Heart right ventricle (tissue), 16 donors: Measurements from ENCODE around the gene RASSF7. TPM values are rescaled to one million over a fixed set of nuclear protein-coding genes. Genes with fewer than 3 reads are reported as not detected.

Experiments used
- ATAC-seq, 8 donors: fragments of 200-7000 bp; cut with Tn5 transposase; one replicate each; pipeline ENCODE4 v1.9.1; 2020; ENCODE audit warnings: mild to moderate bottlenecking in 8 of 8, moderate library complexity in 8 of 8, moderate number of reproducible peaks in 1 of 8
- DNase-seq, 2 donors: peaks; one replicate each; pipeline ENCODE4 v3.0.0-alpha.2; 2020
- H3K27ac ChIP-seq, 10 donors: fragments of 200-600 bp; sonication (generic) in 2 of 10; one replicate each; pipeline versions ENCODE4 v1.5.0 to v1.8.0; 2020 to 2022; ENCODE audit warnings: mild to moderate bottlenecking in 3 of 10
- H3K27me3 ChIP-seq, 7 donors: fragments of 200-600 bp; one replicate each; pipeline ENCODE4 v1.8.0; 2021 to 2022; ENCODE audit warnings: mild to moderate bottlenecking in 2 of 7
- H3K36me3 ChIP-seq, 9 donors: fragments of 200-600 bp; sonication (generic) in 1 of 9; one replicate each; pipeline versions ENCODE4 v1.5.0 to v1.8.0; 2020 to 2022; ENCODE audit warnings: mild to moderate bottlenecking in 2 of 9
- H3K4me1 ChIP-seq, 9 donors: fragments of 200-600 bp; sonication (generic) in 1 of 9; one replicate each; pipeline versions ENCODE4 v1.5.0 to v1.8.0; 2020 to 2022; ENCODE audit warnings: mild to moderate bottlenecking in 4 of 9
- H3K4me3 ChIP-seq, 10 donors: fragments of 200-600 bp; sonication (generic) in 2 of 10; one replicate each; pipeline versions ENCODE4 v1.5.0 to v1.8.0; 2020 to 2022; ENCODE audit warnings: mild to moderate bottlenecking in 7 of 10, moderate library complexity in 2 of 10
- H3K9me3 ChIP-seq, 11 donors: fragments of 200-600 bp in 10 of 11; sonication (generic) in 2 of 11; one replicate each; pipeline versions ENCODE4 v1.5.0 to v1.8.0; 2013 to 2022; ENCODE audit warnings: mild to moderate bottlenecking in 2 of 11, control low read depth in 1 of 11, moderate library complexity in 1 of 11
- CTCF ChIP-seq, 9 donors: fragments of 200-600 bp; sonication (generic) in 2 of 9; IDR thresholded peaks; one replicate each; pipeline versions ENCODE4 v1.5.0 to v1.8.0; 2021 to 2022; ENCODE audit warnings: antibody characterized with exemption in 9 of 9, mild to moderate bottlenecking in 5 of 9, moderate library complexity in 1 of 9
- WGBS, 2 donors: extraction: QIAGEN DNeasy Blood & Tissue Kit; methylation state at CpG; one replicate each; pipeline ENCODE4 v1.1.7; 2013; ENCODE audit warnings: inconsistent platforms in 1 of 2; 5-methylcytosine and 5-hydroxymethylcytosine counted together
- intact Hi-C, 10 donors: fragments of 100-400 bp; cut with DNase I; formaldehyde crosslinking; loops; one replicate each; pipeline versions ENCODE4 v1.11.1 to v1.14.2; 2022
- polyA plus RNA-seq, 2 donors: library from polyadenylated mRNA; stranded (reverse); fragments of 200-250 nt; gene quantifications; one replicate each; pipeline ENCODE4 v1.2.3, GENCODE V29; 2013
- total RNA-seq, 10 donors: library from RNA; stranded (reverse); fragmentation: NEBNext Ultra II Directional in 3 of 10; extraction: Animal tissue kit (Norgen Biotek cat#: 25700) in 3 of 10; gene quantifications; one replicate each; pipeline versions ENCODE4 v1.2.1 to v1.2.4, GENCODE V29; 2021 to 2023
- donor health status: Arrhythmogenic right ventricular cardiomyopathy.
- donor health status: ischemic (EF 13 %, LVEDD 7.1; RV severe dilation, severe dysfunction).
- donor health status: healthy with polysubstance abuse.
- donor health status: DM: no; HTN: yes; CAD: no.
- donor health status: DM: no; HTN: no; CAD: no.
- donor health status: ischemic (EF 25% LVEDD 6.9; RV normal size, moderate dysfunction).
- donor health status: ischemic (EF 25% LVEDD 5.7; RV mildly dilated, moderate dysfunction).
- donor health status: healthy.
- donor health status: DM: yes; HTN: yes; CAD: no.
- donor health status: Ischemic cardiomyopathy.
- donor health status: ischemic (EF 35%, LVEDD 5.7; RV mildly dilated, moderate dysfunction).
- donor health status: nonischemic (EF 11% LVEDD 7.7; RV severe dilation, severe dysfunction).
- donor health status: DM: yes; HTN: yes; CAD: no.
- donor health status: PGD.
- donor health status: ischemic (EF 29% LVEDD 5.4; RV normal size, mild dysfunction).
- donor health status: nonischemic (EF 23%, LVEDD 6.1; RV moderate dilation, normal function).

Gene RASSF7
- total and polyA plus RNA-seq, 12 donors = 0.96 to 14.2 (median 2.3) TPM

- no peak for ATAC-seq
- intact Hi-C loops = no loop called here
These were observed 32.1 kb downstream of the RASSF7 start for GRCh38 chr11:592918-593317.

GRCh38 chr11:593347-593746, 32.6 kb downstream of the RASSF7 start:
- no peak overlapping the region for H3K4me3 ChIP-seq
- ATAC-seq (no peak), DNase-seq (no peak)
- TF ChIP-seq CTCF (IDR thresholded peaks at IDR 0.05) = no peak
- 90 to 94% methylated on average over 21 of the region's 21 CpGs for WGBS, 2 donors
- H3K9me3 ChIP-seq = no peaks in the 10 kb centered on the region
- intact Hi-C loops = no loop called here
- H3K27ac ChIP-seq = no peak overlapping the region
- H3K4me1 ChIP-seq = peaks cover 0 to 8% (median 0%) of the 10 kb centered on the region in 9 donors
- peaks cover 6 to 100% (median 65%) of the 10 kb centered on the region in 9 donors for H3K36me3 ChIP-seq
- H3K27me3 ChIP-seq = no peaks in the 10 kb centered on the region

More at GRCh38 chr11:592918-593317, 32.1 kb downstream of the RASSF7 start:
- TF ChIP-seq CTCF (IDR thresholded peaks at IDR 0.05) = no peak
- H3K36me3 ChIP-seq = peaks cover 6 to 100% (median 65%) of the 10 kb centered on the region in 9 donors
- no peak overlapping the region for H3K27ac ChIP-seq
- no peaks in the 10 kb centered on the region for H3K9me3 ChIP-seq
- no peak for DNase-seq
- no peak overlapping the region for H3K4me3 ChIP-seq
- 88 to 93% methylated on average over 10 of the region's 10 CpGs for WGBS, 2 donors
- no peaks in the 10 kb centered on the region for H3K27me3 ChIP-seq
- H3K4me1 ChIP-seq = peaks cover 0 to 13% (median 0%) of the 10 kb centered on the region in 9 donors

- Histone ChIP-seq H3K4me1 (no peaks in the 10 kb centered on the region), H3K9me3 (no peaks in the 10 kb centered on the region), H3K36me3 (peaks cover 4 to 100% (median 66%) of the 10 kb centered on the region in 9 donors), H3K27ac (no peak overlapping the region), H3K4me3 (no peak overlapping the region), H3K27me3 (no peaks in the 10 kb centered on the region)
- intact Hi-C loops = no loop called here
- no peak for TF ChIP-seq CTCF (IDR thresholded peaks at IDR 0.05)
- WGBS, 2 donors = 92 to 95% methylated on average over 10 of the region's 10 CpGs
- ATAC-seq (no peak), DNase-seq (no peak)
These were observed 34.6 kb downstream of the RASSF7 start for GRCh38 chr11:595400-595799.

- H3K27me3 ChIP-seq = no peaks in the 10 kb centered on the region
- H3K27ac ChIP-seq = no peak overlapping the region
- peaks cover 4 to 100% (median 65%) of the 10 kb centered on the region in 9 donors for H3K36me3 ChIP-seq
- WGBS, 2 donors = 88 to 94% methylated on average over 10 of the region's 10 CpGs
- intact Hi-C loops = no loop called here
- no peak overlapping the region for H3K4me3 ChIP-seq
- TF ChIP-seq CTCF (IDR thresholded peaks at IDR 0.05) = no peak
- no peak for ATAC-seq
- no peak for DNase-seq
- no peaks in the 10 kb centered on the region for H3K9me3 ChIP-seq
- H3K4me1 ChIP-seq = no peaks in the 10 kb centered on the region
These were observed 35.6 kb downstream of the RASSF7 start for GRCh38 chr11:596374-596773.
